PC-3 (cell line): ENCODE results near the gene KRT86.

Experiments used
- EZH2 ChIP-seq: fragments of 300-600 bp; sonication (generic); IDR thresholded peaks from one replicate; pipeline ENCODE4 v1.6.1; 2017; ENCODE audit warnings: antibody characterized with exemption, mild to moderate bottlenecking, low read length; ENCODE audit not compliant: unreplicated experiment
- TF ChIP-seq, protein P1 (sequence below): fragments of 300-600 bp; sonication (generic); conservative IDR thresholded peaks from 2 replicates; pipeline ENCODE4 v1.5.1; 2017; ENCODE audit warnings: antibody characterized with exemption, low read depth, mild to moderate bottlenecking, low read length

DNA sequence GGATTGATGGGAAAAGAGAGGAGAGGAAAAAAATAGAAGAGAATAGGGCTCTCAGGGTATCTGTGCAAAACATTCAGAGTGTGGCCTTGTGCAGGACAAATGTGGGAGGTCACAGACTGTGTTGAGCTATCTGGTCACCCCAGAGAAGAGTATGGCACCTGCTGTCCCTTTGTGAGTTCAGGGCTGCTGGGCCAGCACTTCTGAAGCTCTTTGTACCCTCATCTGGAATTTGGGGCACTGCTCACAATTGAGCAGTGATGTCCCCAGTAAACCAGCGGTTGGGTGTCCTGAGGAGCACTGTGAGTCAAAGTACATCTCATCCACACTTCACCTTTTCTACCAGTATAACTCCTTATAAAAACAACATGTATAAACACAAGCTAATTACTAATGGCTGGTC is 19.5 kb downstream of the KRT86 start:
- TF ChIP-seq, protein P1, sequence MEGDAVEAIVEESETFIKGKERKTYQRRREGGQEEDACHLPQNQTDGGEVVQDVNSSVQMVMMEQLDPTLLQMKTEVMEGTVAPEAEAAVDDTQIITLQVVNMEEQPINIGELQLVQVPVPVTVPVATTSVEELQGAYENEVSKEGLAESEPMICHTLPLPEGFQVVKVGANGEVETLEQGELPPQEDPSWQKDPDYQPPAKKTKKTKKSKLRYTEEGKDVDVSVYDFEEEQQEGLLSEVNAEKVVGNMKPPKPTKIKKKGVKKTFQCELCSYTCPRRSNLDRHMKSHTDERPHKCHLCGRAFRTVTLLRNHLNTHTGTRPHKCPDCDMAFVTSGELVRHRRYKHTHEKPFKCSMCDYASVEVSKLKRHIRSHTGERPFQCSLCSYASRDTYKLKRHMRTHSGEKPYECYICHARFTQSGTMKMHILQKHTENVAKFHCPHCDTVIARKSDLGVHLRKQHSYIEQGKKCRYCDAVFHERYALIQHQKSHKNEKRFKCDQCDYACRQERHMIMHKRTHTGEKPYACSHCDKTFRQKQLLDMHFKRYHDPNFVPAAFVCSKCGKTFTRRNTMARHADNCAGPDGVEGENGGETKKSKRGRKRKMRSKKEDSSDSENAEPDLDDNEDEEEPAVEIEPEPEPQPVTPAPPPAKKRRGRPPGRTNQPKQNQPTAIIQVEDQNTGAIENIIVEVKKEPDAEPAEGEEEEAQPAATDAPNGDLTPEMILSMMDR: no peak
- TF ChIP-seq EZH2: no peak
